Subcutaneous adipose tissue (tissue), 4 donors: ENCODE measurements around the gene SEM1. TPM values are rescaled to one million over a fixed set of nuclear protein-coding genes. Genes with fewer than 3 reads are reported as not detected.

Experiments
- total RNA-seq, 4 donors: library from RNA; depleted of rRNA; stranded (reverse); fragments of >200 nt; gene quantifications; one replicate each; pipeline ENCODE4 v1.1.0, GENCODE V29; 2016
- TF ChIP-seq, protein P1 (sequence below): fragments of 450-650 bp; IDR thresholded peaks from one replicate; pipeline ENCODE4 v1.5.1; 2016; ENCODE audit warnings: low read depth, mild to moderate bottlenecking, control low read depth, antibody characterized with exemption, moderate library complexity

Gene SEM1
- total RNA-seq, 4 donors from 2014 or later = 10.9 to 33.6 (median 13.5) TPM

DNA sequence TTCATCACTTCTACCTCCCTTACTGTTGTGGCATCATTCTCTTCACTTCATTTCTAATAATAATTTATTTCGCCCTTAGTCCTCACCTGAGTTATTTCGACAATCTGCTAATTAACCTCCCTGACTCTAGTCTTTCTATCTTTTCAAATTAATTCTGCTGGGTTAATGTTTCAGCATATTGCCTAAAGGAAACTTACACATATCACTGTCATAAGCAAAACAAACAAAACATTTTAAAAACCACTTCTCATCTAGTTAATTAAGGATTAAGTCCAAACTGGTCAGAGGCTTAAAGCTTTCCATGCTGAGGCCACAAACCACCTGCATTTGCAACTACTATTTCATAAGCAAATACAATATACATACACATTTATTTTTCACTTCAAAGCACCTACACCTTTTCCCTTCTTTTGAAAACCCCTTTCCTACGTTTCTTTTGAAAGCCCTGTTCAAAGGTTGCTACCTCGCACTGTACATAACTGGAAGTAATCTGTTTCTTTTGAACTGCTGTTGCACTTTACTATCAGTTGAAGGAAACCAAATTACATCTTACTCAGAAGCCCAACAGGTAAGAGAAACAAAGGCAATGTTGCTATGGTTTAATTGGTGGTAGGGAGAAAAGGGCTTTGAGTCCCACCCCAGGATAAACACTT lies 10.3 kb downstream of the SEM1 start:
- TF ChIP-seq, protein P1, sequence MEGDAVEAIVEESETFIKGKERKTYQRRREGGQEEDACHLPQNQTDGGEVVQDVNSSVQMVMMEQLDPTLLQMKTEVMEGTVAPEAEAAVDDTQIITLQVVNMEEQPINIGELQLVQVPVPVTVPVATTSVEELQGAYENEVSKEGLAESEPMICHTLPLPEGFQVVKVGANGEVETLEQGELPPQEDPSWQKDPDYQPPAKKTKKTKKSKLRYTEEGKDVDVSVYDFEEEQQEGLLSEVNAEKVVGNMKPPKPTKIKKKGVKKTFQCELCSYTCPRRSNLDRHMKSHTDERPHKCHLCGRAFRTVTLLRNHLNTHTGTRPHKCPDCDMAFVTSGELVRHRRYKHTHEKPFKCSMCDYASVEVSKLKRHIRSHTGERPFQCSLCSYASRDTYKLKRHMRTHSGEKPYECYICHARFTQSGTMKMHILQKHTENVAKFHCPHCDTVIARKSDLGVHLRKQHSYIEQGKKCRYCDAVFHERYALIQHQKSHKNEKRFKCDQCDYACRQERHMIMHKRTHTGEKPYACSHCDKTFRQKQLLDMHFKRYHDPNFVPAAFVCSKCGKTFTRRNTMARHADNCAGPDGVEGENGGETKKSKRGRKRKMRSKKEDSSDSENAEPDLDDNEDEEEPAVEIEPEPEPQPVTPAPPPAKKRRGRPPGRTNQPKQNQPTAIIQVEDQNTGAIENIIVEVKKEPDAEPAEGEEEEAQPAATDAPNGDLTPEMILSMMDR = no peak

DNA sequence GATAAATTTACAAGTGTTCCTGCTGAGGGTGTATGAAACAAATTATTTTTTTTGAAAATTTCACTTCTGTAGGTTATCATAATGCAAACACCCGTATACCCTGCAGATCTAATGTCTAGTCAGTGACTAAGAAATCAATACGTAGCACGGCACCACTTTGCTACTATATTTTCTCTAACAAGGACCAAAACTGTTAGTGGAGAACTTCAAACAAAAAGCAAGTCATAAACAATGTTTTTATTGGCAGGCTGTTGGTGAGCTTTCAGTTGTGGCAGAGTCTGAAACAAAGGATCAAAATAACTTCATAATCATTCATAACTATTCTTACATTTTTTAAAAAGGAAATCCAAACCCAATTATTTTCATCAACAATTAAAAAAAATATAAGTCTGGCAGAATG lies 11.8 kb downstream of the SEM1 start:
- TF ChIP-seq, protein P1 = no peak

DNA sequence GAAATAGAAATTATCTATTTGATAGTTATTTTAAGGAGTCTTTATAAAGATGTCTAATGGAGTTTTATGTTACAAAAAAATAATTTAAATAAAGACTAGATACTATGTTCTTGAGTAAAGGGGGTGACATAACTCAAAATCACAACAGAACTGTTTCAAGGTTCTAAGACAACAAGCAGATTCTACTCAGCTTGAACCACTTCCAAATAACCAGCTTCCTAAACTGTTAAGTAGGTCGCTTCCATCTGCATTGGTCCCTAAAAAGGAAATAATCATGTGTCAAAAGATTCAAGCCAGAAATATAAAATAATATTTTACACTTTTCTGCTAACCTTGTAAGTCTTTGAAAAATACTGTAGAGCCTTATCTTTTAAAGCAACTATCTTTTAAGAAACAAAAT lies 14.1 kb downstream of the SEM1 start:
- TF ChIP-seq, protein P1 = no peak

DNA sequence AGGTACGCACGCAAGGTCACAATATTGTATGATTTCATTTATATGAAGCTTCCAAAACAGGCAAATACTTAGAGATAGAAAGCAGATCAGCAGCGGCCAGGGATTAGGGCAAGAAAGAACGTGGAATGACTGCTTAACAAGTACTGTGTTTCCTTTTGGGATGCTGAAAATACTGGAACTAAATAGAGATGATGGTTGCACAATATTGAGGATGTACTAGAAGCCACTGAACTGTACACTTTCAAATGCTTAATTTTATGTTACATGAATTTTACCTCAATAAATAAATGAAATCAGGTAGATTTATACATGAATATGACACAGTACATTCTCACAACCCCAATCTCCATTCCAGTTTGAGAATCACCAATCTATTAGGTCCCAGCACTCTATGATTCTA lies 15.6 kb downstream of the SEM1 start:
- TF ChIP-seq, protein P1 = no peak

DNA sequence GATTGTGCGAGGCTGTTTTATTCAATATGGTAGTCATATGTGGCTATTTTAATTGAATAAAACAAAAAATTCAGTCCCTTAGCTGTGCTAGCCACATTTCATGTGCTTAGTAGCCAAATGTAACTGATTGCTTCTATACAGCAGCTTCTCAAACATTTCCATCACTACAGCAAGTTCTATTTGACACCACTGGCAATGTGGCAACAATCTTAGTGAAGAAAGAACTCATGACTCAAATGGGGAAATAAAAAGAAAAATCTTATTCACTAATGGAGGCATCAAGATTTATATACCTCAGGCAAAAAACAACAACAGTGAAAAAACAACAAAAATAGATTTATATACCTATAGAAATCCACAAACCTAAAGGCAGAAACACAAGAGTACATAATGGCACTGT lies 17.9 kb downstream of the SEM1 start:
- TF ChIP-seq, protein P1 = no peak

DNA sequence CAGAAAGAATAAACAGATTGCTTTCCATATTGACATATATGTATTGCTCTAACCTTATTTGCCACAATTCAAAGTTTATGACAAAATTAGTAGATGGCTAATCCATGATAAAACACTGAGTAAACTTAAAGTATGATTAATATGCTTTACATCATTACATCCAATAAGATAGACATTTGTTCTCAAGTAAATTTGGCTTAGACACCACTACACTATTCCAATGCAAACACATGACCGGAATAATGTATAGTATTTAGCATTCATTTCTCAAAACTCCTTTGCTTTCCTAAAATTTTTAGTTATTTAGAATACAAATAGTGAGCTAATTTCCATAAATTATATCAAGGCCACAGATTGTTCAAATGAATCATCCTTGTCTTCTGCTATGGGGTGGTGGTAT lies 20.2 kb downstream of the SEM1 start:
- TF ChIP-seq, protein P1 = no peak

DNA sequence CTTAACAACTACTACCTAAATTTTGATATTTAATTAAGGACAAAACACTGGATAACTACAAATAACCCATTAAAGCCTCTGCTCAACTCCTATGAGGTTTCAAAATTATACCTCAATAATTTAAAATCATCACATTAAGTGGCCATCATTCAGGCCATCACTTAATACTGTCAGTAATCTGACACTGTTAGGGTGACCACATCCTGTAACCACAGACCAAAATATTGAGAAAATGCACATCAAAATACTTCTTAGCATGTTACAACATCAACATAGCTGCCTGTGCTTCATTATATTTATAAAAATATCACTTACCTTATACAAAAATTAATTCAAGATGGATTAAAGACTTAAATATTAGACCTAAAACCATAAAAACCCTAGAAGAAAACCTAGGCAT lies 23.3 kb downstream of the SEM1 start:
- TF ChIP-seq, protein P1 = no peak
